Pons (tissue), 1 donor: Measurements from ENCODE around the gene TFAP2E.
"Not testable (repeated sequence)": the region's sequence is repeated elsewhere in the genome, so short reads cannot be mapped to it uniquely, and the experiment has no call there.

ENCODE experiments used
- DNase-seq: peaks from one replicate; pipeline ENCODE4 v3.0.0-alpha.2; 2016; ENCODE audit warnings: low spot score

TFAP2E gene

DNA sequence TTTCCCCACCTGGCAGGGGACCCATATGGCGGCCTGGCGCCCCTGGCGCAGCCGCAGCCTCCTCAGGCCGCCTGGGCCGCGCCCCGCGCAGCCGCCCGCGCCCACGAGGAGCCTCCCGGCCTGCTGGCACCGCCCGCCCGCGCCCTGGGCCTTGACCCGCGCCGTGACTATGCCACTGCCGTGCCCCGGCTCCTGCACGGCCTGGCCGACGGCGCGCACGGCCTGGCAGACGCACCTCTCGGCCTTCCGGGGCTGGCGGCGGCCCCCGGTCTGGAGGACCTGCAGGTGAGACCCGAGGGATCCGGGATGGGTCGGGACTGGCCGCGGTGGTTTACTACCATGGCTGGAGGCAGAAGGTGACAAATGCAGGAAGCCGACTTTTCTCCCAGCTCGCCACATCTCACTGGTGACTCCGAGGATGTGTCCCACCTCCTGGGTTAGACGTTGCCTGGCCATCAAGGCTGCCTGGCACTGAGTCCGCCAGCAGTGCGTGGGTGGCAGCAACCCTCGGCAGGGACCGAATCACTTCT lies 1.1 kb downstream of the TFAP2E start:
- DNase-seq: no peak

GRCh38 chr1:35574655-35575415 lies 1.7 kb downstream of the TFAP2E start:
- DNase-seq: no peak

- DNase-seq: no peak
These were observed 2.4 kb downstream of the TFAP2E start for GRCh38 chr1:35575416-35575958.

DNA sequence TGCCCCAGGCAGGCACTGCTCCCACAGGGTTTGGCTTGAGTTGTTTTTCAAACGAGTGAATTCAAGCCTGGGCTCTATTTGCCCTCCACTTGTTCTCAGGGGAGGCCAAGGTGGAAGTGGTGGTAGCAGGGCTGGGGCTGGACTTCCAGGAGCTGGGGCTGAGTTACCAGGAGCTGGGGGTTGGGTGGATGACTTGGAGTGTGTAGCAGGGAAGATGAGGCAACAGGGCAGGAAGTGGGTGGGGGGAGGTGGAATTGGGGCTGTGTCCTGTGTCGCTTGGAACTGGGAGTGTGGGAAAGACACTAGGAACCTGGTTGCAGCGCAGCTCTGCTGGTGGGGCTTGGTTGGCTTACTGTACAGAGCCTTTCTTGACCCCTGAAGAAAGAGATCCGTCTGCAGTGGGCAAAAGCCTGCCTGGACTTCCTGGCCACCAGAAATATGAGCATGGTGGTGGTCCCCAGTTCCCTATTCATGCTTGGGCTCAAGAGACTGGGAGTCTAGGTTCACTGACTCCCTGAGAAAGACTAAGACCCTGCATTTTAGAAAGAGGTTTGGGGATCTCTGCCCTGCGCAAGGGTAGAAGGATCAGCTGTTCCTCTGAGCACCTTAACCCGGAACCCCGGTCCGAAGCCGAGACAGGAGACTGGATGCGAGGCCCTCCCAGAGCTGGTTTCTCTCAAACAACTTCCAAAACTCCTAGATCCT lies 3.1 kb downstream of the TFAP2E start:
- DNase-seq: no peak

GRCh38 chr1:35576766-35577070 lies 3.6 kb downstream of the TFAP2E start:
- DNase-seq: not testable (repeated sequence)

DNA sequence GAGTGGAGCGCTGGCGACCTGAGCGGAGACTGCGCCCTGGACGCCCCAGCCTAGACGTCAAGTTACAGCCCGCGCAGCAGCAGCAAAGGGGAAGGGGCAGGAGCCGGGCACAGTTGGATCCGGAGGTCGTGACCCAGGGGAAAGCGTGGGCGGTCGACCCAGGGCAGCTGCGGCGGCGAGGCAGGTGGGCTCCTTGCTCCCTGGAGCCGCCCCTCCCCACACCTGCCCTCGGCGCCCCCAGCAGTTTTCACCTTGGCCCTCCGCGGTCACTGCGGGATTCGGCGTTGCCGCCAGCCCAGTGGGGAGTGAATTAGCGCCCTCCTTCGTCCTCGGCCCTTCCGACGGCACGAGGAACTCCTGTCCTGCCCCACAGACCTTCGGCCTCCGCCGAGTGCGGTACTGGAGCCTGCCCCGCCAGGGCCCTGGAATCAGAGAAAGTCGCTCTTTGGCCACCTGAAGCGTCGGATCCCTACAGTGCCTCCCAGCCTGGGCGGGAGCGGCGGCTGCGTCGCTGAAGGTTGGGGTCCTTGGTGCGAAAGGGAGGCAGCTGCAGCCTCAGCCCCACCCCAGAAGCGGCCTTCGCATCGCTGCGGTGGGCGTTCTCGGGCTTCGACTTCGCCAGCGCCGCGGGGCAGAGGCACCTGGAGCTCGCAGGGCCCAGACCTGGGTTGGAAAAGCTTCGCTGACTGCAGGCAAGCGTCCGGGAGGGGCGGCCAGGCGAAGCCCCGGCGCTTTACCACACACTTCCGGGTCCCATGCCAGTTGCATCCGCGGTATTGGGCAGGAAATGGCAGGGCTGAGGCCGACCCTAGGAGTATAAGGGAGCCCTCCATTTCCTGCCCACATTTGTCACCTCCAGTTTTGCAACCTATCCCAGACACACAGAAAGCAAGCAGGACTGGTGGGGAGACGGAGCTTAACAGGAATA lies 4.2 kb downstream of the TFAP2E start:
- no peak for DNase-seq

DNA sequence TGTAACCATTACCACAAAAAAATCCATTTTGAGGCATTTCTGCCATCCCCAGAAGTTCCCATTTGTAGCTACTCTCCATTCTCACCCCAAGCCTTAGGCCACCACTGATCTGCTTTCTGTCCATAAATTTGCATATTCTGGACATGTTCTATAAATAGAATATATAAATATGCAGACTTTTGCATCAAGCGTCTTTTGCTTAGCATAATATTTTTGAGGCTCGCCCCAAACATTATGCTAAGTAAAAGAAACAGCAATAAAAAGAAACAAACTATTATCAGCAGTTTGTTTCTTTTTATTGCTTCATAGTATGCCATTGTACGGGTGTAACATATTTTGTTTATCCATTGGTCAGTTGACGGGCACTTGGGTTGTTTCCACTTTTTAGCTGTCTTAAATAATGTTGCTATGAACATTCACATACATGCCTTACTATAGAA lies 7.9 kb downstream of the TFAP2E start:
- no peak for DNase-seq

DNA sequence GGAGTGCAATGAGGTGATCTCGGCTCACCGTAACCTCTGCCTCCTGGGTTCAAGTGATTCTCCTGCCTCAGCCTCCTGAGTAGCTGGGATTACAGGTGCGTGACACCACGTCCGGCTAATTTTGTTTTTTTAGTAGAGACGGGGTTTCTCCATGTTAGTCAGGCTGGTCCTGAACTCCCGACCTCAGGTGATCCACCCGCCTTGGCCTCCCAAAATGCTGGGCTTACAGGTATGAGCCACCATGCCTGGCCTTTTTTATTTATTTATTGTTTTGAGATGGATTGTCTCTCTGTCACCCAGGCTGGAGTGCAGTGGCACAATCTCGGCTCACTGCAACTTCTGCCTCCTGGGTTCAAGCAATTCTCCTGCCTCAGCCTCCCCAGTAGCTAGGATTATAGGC lies 8.5 kb downstream of the TFAP2E start:
- DNase-seq: not testable (repeated sequence)

GRCh38 chr1:35585281-35585680 lies 12.2 kb downstream of the TFAP2E start:
- DNase-seq: no peak

DNA sequence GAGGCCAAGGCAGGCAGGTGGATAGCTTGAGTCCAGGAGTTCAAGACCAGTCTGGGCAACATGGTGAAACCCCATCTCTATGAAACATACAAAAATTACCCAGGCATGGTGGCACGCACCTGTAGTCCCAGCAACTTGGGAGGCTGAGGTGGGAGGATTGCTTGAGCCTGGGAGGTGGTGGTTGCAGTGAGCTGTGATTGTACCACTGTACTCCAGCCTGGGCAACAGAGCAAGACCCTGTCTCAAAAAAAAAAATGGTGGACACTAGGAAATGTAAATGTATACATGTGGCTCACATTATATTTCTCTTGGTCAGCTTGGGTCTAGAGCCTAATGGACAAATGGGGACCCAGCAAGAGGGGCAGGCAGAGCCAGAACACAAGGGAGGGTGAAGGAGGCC lies 12.7 kb downstream of the TFAP2E start:
- DNase-seq: not testable (repeated sequence)

GRCh38 chr1:35586808-35587207 lies 13.7 kb downstream of the TFAP2E start:
- DNase-seq: no peak

- DNase-seq: no peak
These were observed 14.6 kb downstream of the TFAP2E start for GRCh38 chr1:35587736-35588135.

DNA sequence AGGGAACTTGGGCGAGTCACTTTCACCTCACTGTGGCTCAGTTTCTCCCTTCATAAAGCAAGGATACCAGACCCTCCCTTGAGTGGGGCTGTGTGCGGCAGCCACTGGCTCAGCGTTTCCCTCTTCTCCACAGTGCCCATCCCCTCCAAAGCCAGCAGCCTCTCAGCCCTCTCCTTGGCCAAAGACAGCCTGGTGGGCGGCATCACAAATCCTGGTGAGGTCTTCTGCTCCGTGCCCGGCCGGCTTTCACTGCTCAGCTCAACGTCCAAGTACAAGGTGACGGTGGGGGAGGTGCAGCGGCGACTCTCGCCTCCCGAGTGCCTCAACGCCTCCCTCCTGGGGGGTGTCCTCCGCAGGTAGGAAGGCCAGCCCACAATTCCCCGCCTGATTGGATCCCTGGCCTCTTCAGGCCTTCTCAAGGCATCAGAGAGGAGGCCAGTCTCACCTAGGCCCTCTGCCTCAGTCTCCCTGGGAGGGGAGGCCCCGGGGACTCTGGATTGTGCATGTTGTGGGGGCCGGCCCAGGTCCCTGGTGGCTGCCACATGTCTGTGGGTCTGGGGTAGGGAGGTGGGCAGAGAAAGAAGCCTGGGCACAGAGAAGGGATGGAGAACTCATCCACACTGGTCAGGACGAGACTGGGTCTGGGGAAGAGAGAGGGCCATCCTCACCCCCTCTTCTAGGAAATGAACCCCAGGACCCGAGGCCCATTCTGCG lies 15.2 kb downstream of the TFAP2E start:
- DNase-seq: no peak

DNA sequence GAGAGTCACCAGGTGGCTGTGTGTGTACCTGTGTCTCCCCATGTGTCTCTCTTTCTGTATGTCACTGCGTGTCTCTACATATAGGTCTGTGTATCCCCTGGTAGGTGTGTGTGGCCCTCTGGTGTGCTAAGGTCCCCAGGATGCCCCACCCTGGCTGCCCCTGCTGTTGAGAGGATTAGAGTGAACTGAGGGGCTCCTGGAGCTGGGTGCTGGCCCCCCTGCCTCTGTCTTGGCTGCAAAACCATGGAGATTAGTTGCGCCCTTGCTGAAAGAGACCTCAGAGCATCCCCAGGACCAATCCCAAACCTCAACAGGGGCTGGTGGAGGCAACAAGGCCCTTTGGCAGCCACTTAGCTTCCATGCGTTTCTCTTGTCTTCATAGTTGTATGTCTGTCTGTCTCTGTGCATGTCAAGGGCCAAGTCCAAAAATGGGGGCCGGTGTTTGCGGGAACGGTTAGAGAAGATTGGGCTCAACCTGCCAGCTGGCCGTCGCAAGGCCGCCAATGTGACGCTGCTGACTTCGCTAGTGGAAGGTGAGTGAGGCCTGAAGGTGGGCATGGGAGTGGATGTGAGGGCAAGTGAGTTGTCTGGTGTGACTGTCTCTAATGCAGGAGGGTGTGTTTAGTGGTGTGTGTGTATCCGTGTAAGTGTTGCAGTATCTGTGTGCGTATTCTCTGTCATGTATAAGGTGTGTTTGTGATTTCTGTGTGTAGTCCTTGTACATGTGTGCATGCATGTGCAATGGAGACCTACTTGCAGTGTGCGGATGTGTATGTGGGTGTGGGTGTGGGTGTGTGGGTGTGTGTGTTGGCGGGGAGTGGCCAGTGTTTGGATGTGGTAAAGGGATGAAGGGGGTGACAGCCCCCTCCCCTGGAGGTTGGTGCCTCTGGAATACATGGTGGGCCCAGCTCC lies 16.7 kb downstream of the TFAP2E start:
- DNase-seq: no peak

GRCh38 chr1:35590476-35591040 lies 17.4 kb downstream of the TFAP2E start:
- no peak for DNase-seq

GRCh38 chr1:35591211-35591610 lies 18.1 kb downstream of the TFAP2E start:
- no peak for DNase-seq

DNA sequence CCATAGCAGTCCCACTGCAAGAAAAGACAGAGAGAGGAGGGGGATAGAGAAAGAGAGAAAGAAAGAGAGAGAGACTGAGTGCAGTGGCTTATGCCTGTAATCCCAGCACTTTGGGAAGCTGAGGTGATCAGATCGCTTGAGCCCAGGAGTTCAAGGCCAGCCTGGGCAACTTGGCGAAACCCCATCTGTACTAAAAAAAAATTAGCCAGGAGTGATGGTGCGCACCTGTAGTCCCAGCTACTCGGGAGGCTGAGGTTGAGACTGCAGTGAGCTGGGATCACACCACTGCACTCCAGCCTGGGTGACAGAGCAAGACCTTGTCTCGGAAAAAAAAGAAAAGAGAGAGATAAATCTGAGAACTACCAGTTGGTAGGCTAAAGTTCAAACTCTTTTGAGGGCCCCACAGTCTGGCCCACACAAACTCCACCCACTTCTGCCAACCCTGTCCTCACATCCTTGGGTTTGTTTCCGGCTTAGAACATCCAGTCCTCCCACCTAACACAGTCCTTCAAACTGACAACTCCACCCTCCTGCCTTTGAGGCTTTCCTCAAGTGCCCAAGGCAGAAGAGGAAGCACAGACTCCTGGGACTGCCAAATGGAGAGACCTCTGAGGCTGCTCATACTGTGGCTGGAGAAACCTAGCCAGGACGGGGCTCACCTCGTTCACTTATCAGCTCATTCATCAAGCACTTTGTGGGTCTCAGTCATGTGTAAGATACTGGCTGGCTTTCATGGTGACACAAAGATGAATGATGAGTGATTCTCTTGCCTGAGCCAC lies 20.1 kb downstream of the TFAP2E start:
- DNase-seq: no peak

DNA sequence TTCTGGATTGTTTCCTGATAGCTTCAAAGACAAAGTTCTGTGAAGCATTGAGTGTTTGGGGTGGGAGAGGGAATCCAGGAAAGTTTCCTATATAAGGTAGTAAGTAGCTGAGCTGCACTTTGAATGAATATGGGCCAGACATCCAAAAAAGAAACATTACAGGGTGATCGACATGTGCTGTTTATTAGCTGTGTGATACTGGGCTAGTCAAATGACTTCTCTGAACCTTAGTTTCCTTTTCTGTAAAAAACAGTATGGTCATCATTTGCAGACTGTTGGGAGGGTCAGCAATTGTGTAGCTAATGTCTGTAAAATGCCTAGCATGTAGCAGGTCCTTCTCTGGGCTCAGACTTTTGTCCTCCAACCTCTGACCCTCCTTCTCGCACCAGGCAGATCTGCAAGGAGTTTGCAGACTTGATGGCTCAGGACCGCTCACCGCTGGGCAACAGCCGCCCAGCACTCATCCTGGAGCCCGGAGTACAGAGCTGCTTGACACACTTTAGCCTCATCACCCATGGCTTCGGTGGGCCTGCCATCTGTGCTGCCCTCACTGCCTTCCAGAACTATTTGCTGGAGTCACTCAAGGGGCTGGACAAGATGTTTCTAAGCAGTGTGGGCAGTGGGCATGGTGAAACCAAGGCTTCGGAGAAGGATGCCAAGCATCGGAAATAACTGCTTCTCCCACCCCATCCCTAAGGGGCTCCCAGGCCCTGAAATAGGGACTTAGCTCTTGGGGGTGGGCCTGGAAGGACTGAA lies 21.1 kb downstream of the TFAP2E start:
- DNase-seq: no peak
